Right cardiac atrium (tissue), 5 donors: ENCODE measurements around the gene PCK2. TPM values are rescaled to one million over a fixed set of nuclear protein-coding genes. Genes with fewer than 3 reads are reported as not detected.
A peak's percentile ranks its signal among the peaks of the same experiment; 100 is the strongest.

Source experiments
- ATAC-seq, 2 donors: fragments of 200-7000 bp; cut with Tn5 transposase; one replicate each; pipeline versions ENCODE4 v1.8.0 to v1.9.1; 2020; ENCODE audit warnings: moderate library complexity in 2 of 2, mild to moderate bottlenecking in 1 of 2
- DNase-seq, 3 donors: peaks; one replicate each; pipeline ENCODE4 v3.0.0-alpha.2; 2020
- H3K27ac ChIP-seq: one replicate; pipeline ENCODE4 v1.5.1; 2013; ENCODE audit warnings: mild to moderate bottlenecking, low read length, control low read depth, moderate library complexity
- H3K27me3 ChIP-seq: one replicate; pipeline ENCODE4 v1.6.1; 2013; ENCODE audit not compliant: control insufficient read depth, insufficient read depth
- H3K4me1 ChIP-seq: one replicate; pipeline ENCODE4 v1.6.1; 2013; ENCODE audit warnings: low read length; ENCODE audit not compliant: control insufficient read depth, insufficient read depth
- H3K4me3 ChIP-seq: one replicate; pipeline ENCODE4 v1.5.1; 2013; ENCODE audit warnings: low read length, control low read depth
- H3K9me3 ChIP-seq: one replicate; pipeline ENCODE4 v1.6.1; 2013; ENCODE audit warnings: low read length; ENCODE audit not compliant: control insufficient read depth
- WGBS: extraction: QIAGEN DNeasy Blood & Tissue Kit; methylation state at CpG from one replicate; pipeline ENCODE4 v1.1.7; 2013; 5-methylcytosine and 5-hydroxymethylcytosine counted together
- intact Hi-C, 4 donors: fragments of 100-400 bp; cut with DNase I; formaldehyde crosslinking; loops; one replicate each; pipeline versions ENCODE4 v1.11.0 to v1.14.0; 2022 to 2023
- polyA plus RNA-seq: library from polyadenylated mRNA; stranded (reverse); fragments of 200-250 nt; gene quantifications from one replicate; pipeline ENCODE4 v1.2.3, GENCODE V29; 2013
- total RNA-seq, 4 donors: library from RNA; stranded (reverse); fragmentation: NEBNext Ultra II Directional; extraction: Animal tissue kit (Norgen Biotek cat#: 25700); gene quantifications; one replicate each; pipeline ENCODE4 v1.2.1, GENCODE V29; 2021
- donor health status: healthy with polysubstance abuse.
- donor health status: DM: no; HTN: yes; CAD: no.
- donor health status: DM: no; HTN: no; CAD: no.
- donor health status: DM: no; HTN: yes; CAD: no; lungs with severe emphysema.
- donor health status: DM: yes; HTN: yes; CAD: no.

The PCK2 gene
- total and polyA plus RNA-seq, 5 donors, result 3.5 to 11.0 (median 4.9) TPM

GRCh38 chr14:24122416-24122815 is 28.3 kb downstream of the PCK2 start:
- DNase-seq (no peak), ATAC-seq (no peak)
- H3K27me3 ChIP-seq, result no peaks in the 10 kb centered on the region
- intact Hi-C loops, result no loop called here
- H3K9me3 ChIP-seq, result no peaks in the 10 kb centered on the region
- H3K27ac ChIP-seq, result no peak overlapping the region
- 96% methylated on average over 4 of the region's 4 CpGs for WGBS
- no peak overlapping the region for H3K4me3 ChIP-seq
- H3K4me1 ChIP-seq, result no peaks in the 10 kb centered on the region

GRCh38 chr14:24122898-24123297 is 28.8 kb downstream of the PCK2 start:
- Histone ChIP-seq H3K27ac (no peak overlapping the region), H3K9me3 (no peaks in the 10 kb centered on the region), H3K27me3 (no peaks in the 10 kb centered on the region), H3K4me1 (no peaks in the 10 kb centered on the region), H3K4me3 (no peak overlapping the region)
- ATAC-seq, result peak in 1 of 2 donors; percentile 25
- WGBS, result 76% methylated on average over 8 of the region's 8 CpGs
- intact Hi-C loops, result no loop called here
- DNase-seq, result no peak

- H3K27me3 ChIP-seq, result no peaks in the 10 kb centered on the region
Measured at GRCh38 chr14:24123424-24124417, 29.6 kb downstream of the PCK2 start.

GRCh38 chr14:24126939-24127338 is 32.8 kb downstream of the PCK2 start:
- intact Hi-C loops, result no loop called here
- DNase-seq (no peak), ATAC-seq (no peak)
- H3K4me1 ChIP-seq, result peaks cover 6% of the 10 kb centered on the region
- H3K27ac ChIP-seq, result no peak overlapping the region
- no peaks in the 10 kb centered on the region for H3K27me3 ChIP-seq
- H3K9me3 ChIP-seq, result no peaks in the 10 kb centered on the region
- no peak overlapping the region for H3K4me3 ChIP-seq

More at GRCh38 chr14:24123424-24124417, 29.6 kb downstream of the PCK2 start:
- Histone ChIP-seq H3K27ac (no peak overlapping the region), H3K4me1 (no peaks in the 10 kb centered on the region), H3K9me3 (no peaks in the 10 kb centered on the region), H3K4me3 (no peak overlapping the region)
- no peak for DNase-seq
- 81% methylated on average over 9 of the region's 9 CpGs for WGBS
- intact Hi-C loops, result no loop called here
- ATAC-seq, result peak; percentile 5 to 25

- Histone ChIP-seq H3K27ac (no peak overlapping the region), H3K4me3 (no peak overlapping the region), H3K9me3 (no peaks in the 10 kb centered on the region), H3K4me1 (peaks cover 6% of the 10 kb centered on the region), H3K27me3 (no peaks in the 10 kb centered on the region)
- intact Hi-C loops, result no loop called here
- WGBS, result 90% methylated on average over 2 of the region's 2 CpGs
- DNase-seq (no peak), ATAC-seq (no peak)
Measured at GRCh38 chr14:24127673-24128072, 33.6 kb downstream of the PCK2 start.

DNA sequence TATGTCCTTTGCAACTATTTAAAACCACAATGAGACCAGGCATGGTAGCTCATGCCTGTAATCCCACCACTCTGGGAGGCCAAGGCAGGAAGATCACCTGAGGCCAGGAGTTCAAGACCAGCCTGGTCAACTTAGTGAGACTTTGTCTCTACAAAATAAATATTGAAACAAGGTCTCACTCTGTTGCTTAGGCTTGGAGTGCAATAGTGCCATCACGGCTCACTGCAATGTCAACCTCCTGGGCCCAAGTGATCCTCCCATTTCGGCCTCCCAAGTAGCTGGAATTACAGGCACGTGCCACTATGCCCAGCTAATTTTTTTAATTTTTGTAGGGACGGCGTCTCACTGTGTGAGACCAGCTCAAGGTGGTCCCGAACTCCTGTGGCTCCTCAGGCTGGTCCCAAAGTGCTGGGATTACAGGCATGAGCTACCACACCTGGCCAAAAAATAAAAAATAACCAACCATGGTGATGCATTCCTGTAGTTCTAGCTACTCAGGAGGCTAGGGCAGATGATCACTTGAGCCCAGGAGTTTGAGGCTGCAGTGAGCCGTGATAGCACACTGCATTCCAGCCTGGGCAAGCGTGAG is 35.4 kb downstream of the PCK2 start:
- no peak for ATAC-seq
- Histone ChIP-seq H3K9me3 (no peaks in the 10 kb centered on the region), H3K4me3 (no peak overlapping the region), H3K27me3 (no peaks in the 10 kb centered on the region), H3K4me1 (peaks cover 6% of the 10 kb centered on the region), H3K27ac (no peak overlapping the region)
- no peak for DNase-seq
- intact Hi-C loops, result no loop called here
- 91% methylated on average over 8 of the region's 8 CpGs for WGBS

DNA sequence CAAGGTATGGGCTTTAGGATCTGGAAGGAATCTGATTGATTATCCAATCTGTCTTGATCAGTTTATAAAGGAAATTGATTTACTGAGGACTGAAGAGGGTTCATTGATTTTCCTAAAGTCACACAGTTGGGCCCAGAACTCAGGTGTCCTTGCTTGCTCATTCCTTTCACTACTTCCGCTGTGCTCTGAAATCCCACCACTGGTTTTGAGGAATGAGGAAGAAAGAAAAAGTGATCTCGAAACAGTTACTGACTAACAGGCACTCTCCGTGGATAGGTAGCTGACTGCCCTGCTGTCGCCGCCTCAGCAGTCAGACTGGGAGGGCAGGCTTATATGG is 36.2 kb downstream of the PCK2 start, which contains the start of gene FITM1:
Gene FITM1, plus strand, starts transcription at position 280 of the 337 bp plus-strand sequence. CDS start 905 bp downstream, outside the sequence.
- H3K27me3 ChIP-seq, result no peaks in the 10 kb centered on the region
- intact Hi-C loops, result no loop called here
- no peak for DNase-seq
- peak within 1 kb of the TSS; percentile 99 for H3K27ac ChIP-seq
- H3K4me3 ChIP-seq, result no peak within 1 kb of the TSS
- ATAC-seq, result no peak
- peaks cover 6% of the 10 kb centered on the region for H3K4me1 ChIP-seq
- 87% methylated on average over 5 of the region's 5 CpGs for WGBS
- no peaks in the 10 kb centered on the region for H3K9me3 ChIP-seq

DNA sequence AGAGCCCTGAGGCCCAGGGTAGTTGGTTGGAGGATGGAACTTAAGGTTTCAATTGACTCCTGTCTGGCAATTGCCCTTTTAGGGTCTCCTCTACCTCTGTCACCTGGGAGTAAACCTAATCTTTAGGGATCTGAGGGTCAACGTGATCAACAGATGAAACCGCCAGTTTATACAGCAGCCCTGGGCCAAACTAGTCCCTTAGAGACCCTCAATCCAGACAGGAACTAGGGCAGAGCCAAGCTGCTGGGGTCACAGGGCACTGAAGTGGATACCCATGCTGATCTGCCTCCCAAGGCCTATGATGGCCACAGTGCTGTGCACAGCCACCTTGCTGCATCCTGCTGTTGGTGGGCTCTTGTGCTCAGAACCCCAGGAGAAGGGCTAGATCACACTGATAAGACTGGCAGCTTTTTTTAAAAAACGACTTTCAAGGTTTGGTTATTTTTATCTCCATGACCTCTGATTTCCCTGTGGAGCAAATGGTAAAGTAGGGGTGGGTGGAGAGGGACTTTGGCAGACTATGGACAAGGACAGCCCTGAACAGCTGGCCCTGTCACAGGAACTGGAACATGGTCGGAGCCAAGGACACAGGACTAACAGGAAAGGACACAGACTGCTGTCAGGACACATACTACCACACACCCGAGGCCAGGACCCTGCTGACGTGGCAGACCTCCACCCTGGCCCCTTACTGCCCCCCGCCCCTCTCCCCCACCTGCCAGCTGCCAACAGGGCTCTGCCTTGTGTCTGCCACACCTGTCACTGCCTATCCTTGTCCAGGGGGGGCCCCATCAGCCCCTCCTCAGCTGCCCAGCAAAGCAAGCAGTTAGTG is 36.8 kb downstream of the PCK2 start:
- no peaks in the 10 kb centered on the region for H3K27me3 ChIP-seq
- no peaks in the 10 kb centered on the region for H3K9me3 ChIP-seq
- peak overlapping the region; percentile 99 for H3K27ac ChIP-seq
- no peak overlapping the region for H3K4me3 ChIP-seq
- 26% methylated on average over 7 of the region's 7 CpGs for WGBS
- ATAC-seq (peak; percentile 66 to 68), DNase-seq (peak; percentile 73 to 90 (median 87))
- peaks cover 6% of the 10 kb centered on the region for H3K4me1 ChIP-seq
- intact Hi-C loops, result no loop called here

GRCh38 chr14:24131549-24131966 is 37.4 kb downstream of the PCK2 start:
- ATAC-seq (peak; percentile 1 to 3), DNase-seq (no peak)
- no peak overlapping the region for H3K4me3 ChIP-seq
- peak overlapping the region; percentile 99 for H3K27ac ChIP-seq
- peaks cover 6% of the 10 kb centered on the region for H3K4me1 ChIP-seq
- H3K27me3 ChIP-seq, result no peaks in the 10 kb centered on the region
- H3K9me3 ChIP-seq, result no peaks in the 10 kb centered on the region
- intact Hi-C loops, result no loop called here
- WGBS, result 49% methylated on average over 15 of the region's 15 CpGs

- DNase-seq (peak in 2 of 3 donors; percentile 72 to 74), ATAC-seq (no peak)
- H3K27ac ChIP-seq, result peak overlapping the region; percentile 99
- H3K4me1 ChIP-seq, result peaks cover 6% of the 10 kb centered on the region
- intact Hi-C loops, result no loop called here
- H3K4me3 ChIP-seq, result no peak overlapping the region
- H3K27me3 ChIP-seq, result no peaks in the 10 kb centered on the region
- WGBS, result 46% methylated on average over 24 of the region's 24 CpGs
- H3K9me3 ChIP-seq, result no peaks in the 10 kb centered on the region
Measured at GRCh38 chr14:24132061-24132685, 38.1 kb downstream of the PCK2 start.
